T-helper 22 cell (primary cell): ENCODE measurements around the gene NEAT1.

Source experiments
- DNase-seq: peaks from one replicate; pipeline ENCODE4 v3.0.0-alpha.2; 2020; ENCODE audit warnings: low read depth

NEAT1 gene

DNA sequence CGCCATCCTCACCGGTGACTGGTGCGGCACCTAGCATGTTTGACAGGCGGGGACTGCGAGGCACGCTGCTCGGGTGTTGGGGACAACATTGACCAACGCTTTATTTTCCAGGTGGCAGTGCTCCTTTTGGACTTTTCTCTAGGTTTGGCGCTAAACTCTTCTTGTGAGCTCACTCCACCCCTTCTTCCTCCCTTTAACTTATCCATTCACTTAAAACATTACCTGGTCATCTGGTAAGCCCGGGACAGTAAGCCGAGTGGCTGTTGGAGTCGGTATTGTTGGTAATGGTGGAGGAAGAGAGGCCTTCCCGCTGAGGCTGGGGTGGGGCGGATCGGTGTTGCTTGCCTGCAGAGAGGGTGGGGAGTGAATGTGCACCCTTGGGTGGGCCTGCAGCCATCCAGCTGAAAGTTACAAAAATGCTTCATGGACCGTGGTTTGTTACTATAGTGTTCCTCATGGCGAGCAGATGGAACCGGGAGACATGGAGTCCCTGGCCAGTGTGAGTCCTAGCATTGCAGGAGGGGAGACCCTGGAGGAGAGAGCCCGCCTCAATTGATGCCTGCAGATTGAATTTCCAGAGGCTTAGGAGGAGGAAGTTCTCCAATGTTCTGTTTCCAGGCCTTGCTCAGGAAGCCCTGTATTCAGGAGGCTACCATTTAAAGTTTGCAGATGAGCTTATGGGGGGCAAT is 1.1 kb downstream of the NEAT1 start:
- DNase-seq, result no peak

- no peak for DNase-seq
Observed at GRCh38 chr11:65424205-65425104, 1.9 kb downstream of the NEAT1 start.

- DNase-seq, result peak; percentile 86
Observed at GRCh38 chr11:65425105-65425970, 2.7 kb downstream of the NEAT1 start.

- no peak for DNase-seq
Observed at GRCh38 chr11:65425971-65426838, 3.6 kb downstream of the NEAT1 start.

DNA sequence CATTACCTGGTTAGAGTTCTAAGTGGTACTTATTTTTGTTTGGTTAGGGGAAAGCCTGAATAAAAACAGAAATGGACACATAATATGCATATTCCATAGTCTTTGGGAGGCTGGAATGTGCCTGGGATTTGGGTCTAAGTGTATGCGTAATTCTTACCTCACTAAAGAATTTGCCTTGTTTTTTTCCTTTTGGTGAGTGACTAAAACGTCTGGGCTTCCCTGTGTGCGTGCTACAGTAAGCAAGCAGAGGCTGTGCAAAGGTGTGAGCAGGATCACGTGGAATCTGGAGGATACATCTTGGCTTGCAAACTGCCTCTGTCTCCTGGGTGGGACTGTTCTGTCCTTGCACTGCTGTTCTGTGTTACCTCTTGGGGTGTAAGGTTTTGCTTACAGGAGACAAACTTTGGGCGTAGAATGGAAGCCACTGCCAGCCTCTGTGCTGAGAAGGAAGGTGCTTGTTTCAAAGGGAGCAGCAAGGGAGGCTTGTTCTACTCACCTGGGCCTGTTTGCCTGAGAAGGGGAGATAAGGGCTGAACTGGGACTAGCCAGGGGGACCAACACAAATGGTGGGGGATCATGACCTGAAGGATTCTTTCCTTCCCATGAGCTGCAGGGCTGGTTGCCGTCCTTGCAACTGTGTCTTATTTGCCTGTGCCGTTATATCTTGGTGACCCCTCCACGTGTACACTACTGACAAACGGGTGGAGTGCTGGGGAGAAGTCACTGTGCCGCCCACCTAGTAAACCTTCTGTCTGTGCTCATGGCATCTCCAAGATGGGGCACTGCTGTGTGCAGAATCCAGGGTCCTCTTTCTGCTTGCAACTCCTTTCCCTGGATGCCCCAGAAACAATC is 4.5 kb downstream of the NEAT1 start:
- DNase-seq, result no peak

DNA sequence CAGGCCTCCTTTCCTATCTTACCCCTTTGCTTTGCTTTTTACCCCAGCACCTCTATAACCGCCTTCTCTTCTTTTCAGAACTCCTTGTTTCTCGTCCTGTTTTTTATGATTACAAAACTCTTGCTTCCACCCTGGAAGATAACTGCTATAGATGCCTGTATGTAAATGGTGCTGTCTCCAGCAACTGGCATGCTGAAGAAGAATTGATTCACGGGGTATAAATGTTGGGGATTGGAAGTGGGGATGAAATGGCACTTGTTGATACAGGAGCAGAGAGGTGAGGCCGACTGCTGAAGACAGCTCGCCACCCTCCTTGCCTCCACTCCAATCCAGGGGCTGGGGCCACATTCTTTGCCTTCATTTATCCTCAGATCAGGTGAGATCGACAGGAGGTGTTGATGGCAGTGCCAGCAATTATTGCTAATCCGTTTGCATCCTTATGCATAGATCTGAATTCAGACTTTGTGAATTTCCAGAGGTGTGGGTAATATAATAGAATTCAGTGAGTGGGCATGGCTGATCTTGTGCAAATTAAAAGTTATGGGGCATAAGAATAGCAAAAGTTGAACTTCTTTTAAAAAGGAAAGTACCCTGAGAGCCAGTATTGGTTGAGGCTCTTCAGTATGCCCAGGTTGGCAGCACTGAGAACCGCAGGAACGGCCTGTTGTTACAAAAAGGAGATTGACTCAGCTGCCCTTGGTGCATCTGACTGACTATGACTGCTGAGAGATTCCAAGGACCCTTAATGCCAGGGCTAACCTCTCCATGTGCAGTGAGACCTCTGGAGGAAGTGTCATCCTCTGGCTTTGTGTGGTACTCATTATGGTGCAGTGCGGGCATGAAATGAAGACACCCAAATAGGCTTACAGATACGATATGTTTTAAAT is 5.3 kb downstream of the NEAT1 start:
- no peak for DNase-seq

- no peak for DNase-seq
Observed at GRCh38 chr11:65428578-65429067, 6.0 kb downstream of the NEAT1 start.

DNA sequence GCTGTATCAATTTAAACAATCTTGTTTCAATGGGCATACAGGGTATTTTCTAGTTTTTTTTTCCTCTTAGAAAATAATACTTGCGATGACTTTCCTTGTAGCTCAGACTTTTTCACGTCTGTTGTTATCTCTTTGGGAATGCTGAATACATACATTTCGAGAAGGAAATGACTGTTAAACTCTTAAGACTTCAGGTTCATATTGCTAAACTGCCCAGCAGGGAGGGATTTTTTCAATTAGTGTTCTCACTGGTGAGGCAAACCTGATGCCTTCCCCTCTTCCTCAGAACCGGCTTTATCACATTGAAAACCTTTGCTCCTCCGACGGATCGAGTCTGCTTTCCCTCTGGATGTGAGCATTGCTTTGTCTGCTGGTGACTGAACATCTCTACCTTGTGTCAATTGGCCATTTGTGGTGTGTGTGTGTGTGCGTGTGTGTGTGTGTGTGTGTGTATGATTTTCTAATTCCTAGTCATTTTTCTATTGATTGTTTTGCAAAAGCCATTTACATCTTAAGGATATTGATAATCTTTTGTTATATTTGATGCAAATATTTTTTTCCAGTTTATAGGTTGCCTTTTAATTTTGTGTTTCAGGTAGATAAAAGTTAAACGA is 6.6 kb downstream of the NEAT1 start:
- no peak for DNase-seq

DNA sequence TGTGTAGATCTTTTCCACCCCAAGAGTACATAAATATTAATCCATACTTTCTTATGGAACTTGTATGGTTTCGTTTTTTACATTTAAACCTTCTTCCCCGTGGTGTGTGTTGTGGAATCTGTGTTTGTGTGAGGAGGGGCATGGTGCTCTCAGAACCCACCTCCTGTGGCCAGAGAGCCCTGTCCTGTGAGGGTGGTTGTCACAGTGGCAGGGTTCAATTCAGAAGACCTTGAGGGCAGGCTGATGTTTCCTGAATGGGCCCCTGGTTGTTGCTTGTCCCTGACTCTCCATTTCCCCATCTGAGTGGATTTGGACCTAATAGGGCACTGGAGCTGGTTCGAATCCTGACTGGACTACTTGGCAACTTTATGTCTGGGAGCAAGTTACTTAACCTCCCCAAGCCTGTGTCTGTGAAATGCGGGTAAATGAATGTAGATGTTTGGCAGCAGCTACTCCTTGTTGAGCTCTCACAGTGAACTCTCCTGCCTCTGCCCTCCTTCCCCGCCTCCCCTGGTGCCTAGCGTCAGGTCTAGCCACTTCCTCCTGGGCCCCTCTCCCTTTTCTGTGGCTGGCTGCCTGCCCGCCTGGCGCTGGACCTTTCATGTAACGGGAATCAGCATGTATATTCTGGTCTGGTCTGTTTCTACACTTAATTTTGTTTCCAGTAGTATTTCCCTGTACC is 7.3 kb downstream of the NEAT1 start:
- no peak for DNase-seq

DNA sequence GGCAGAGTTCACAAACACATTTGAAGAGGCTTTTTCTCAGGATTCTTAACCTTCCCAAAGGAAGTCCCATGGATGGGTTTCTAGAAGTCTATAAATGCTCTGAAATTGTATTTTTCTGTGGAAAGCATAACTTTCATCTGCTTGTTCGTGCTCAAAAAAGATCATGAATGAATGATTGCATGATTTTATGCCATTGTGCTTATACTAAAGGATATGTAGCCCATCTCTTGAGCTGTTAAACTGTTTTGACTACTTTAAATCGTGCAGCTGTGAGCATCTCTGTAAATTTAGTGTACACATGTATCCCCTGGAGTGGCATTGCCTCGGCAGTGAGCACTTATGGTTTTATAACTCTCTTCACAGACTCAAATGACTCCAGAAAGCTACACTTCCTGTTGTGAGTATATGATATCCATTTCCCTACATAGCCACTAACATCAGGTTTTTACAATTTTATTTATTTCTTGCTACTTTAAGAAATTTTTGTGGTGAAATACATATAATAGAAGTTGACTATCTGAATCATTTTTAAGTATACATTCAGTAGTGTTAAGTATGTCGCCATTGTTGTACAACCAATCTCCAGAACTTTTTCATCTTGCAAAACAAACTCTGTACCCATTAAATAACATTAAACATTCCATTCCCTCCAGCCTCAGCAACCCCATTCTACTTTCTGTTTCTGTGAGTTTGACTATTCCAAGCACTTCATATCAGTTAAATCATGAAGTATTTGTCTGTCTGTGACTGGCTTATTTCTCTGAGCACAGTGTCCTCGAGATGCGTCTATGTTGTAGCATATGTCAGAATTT is 8.0 kb downstream of the NEAT1 start:
- DNase-seq, result no peak

DNA sequence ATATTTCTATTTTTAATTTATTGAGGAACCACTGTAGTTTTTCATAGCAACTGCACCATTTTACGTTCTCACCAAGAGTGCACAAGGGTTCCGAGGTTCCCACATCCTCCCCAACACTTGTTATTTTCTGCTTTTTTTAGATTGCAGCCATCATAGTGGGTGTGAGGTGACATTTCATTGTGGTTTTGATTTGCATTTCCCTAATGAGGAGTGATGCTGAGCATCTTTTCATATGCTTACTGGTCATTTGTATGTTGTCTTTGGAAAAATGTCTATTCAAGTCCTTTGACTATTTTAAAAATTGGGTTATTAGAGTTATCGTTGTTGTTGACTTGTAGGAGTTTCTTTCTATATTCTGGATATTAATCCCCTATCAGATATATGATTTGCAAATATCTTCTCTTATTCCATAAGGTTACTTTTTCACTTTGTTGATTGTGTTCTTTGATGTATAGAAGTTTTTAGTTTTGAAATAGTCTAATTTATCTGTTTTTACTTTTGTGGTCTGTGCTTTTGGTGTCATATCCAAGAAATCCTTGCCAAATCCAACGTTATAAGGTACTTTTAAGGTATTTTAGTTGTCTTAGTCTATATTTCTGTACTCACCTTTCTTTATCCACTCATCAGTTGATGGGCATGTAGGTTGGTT is 9.0 kb downstream of the NEAT1 start:
- DNase-seq, result peak; percentile 44

DNA sequence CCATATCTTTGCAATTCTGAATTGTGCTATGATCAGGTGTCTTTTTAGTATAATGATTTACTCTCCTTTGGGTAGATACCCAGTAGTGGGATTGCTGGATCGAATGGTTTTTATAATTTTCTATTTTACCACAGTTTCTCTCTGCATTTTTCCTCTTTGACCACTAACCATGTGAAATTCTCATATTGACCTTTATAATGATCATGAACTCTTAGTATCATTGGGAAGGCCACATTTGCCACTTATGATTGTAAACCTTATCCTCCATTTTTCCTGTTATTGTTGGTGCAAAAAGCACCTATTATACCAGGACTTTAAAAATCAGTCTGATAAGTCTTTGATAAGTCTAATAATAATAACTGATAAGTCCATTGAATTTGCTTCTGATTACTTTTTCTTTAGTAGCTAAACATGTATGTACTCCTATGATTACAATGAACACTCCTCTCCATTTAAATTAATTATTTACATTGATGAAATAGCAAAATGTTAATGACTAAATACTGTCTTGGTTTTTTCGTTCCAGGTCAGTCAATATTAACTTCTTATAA is 9.6 kb downstream of the NEAT1 start:
- DNase-seq, result no peak

DNA sequence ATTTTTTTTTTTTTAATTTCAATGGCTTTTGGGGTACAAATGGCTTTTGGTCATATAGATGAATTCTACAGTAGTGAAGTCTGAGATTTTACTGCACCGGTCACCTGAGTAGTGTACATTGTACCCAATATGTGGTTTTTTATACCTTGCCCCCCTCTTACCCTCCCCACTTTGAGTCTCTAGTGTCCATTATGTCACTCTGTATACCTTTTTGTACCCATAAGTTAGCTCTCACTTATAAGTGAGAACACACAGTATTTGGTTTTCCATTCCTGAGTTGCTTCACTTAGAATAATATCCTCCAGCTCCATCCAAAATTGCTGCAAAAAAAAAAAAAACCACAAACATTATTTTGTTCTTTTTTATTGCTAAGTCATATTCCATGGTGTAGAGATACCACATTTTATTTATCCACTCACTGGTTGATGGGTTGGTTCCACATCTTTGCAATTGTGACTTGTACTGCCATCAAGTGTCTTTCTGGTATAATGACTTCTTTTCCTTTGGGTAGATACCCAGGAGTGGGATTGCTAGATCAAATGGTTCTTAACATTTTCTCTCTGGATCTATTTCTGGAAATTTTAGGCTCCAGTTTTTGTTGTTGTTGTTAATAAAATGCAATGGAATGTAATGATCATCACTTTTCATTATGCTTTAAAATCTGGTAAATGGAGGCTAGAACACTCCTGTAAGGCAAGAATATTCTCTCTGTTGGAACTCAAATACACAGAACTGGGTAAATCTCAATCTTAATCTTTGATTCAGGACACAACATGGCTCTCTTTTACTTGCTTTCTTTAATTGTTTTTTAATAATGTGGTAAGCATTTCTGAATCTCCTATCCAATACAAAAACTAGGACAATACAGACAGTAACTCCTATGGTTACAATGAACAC is 10.3 kb downstream of the NEAT1 start:
- DNase-seq, result no peak

DNA sequence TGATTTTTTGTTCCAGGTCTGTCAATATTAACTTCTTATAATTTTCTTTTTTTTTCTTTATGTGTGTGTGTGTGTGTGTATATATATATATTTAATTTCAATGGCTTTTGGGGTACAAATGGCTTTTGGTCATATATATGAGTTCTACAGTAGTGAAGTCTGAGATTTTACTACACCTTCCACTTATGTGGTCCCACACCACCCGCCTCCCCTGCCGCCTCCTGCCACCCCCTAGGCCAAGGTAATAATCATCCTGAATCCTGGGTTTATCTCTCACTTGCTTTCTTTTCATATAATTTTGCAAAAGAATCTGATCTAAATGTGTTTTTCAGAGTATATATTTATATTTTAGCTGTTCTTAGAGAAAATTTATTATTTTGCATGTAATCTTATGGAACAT is 11.1 kb downstream of the NEAT1 start:
- no peak for DNase-seq

DNA sequence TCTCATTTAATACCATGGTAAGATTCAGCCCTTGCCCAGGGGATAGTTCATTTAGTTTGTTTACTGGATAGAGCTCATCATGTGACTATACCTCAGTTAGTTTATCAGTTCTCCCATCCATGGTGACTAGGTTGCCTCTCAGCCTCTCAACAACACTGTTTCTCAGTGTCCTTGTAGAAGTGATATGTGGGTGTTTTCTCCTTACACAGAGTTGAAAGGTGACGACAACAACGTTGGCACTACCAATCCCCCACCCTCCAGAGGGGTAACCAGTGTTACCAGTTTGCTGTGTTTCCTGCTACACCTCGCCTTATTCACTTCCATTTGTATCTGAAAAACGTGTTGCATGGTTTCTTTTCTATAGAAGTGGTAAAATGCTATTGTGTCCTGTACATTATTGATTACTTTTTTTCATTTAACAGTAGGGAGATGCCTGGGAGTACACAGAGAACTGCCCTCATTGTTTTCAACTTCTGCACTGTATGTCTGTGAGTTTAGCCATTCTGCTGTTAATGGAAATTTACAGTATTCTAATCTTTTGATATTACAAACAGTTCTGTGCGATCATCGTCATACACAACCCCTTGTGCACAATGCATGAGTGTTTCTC is 11.6 kb downstream of the NEAT1 start:
- DNase-seq, result no peak
